HepG2 (cell line): ENCODE measurements around the gene NSL1.

Source experiments
- JUND ChIP-seq: sonication (generic); formaldehyde crosslinking; IDR thresholded peaks from 2 replicates; pipeline ENCODE4 v1.8.0; 2022; ENCODE audit warnings: mild to moderate bottlenecking, missing genetic modification reagents
- RNF2 ChIP-seq: fragments of 450-650 bp; conservative IDR thresholded peaks from 2 replicates; pipeline ENCODE4 v1.6.1; 2016; ENCODE audit warnings: low read depth
- TCF7L2 ChIP-seq: IDR thresholded peaks from 2 replicates; pipeline ENCODE4 v1.6.1; 2011; ENCODE audit warnings: mild to moderate bottlenecking, low read depth, low read length, moderate library complexity
- TF ChIP-seq, protein P1 (sequence below): sonication (generic); formaldehyde crosslinking; IDR thresholded peaks from 2 replicates; pipeline ENCODE4 v1.5.0; 2020; ENCODE audit warnings: mild to moderate bottlenecking, missing genetic modification reagents, moderate library complexity
- TF ChIP-seq, protein P2 (sequence below): sonication (generic); formaldehyde crosslinking; IDR thresholded peaks from 2 replicates; pipeline ENCODE4 v1.8.1; 2022; ENCODE audit warnings: mild to moderate bottlenecking, missing genetic modification reagents

DNA sequence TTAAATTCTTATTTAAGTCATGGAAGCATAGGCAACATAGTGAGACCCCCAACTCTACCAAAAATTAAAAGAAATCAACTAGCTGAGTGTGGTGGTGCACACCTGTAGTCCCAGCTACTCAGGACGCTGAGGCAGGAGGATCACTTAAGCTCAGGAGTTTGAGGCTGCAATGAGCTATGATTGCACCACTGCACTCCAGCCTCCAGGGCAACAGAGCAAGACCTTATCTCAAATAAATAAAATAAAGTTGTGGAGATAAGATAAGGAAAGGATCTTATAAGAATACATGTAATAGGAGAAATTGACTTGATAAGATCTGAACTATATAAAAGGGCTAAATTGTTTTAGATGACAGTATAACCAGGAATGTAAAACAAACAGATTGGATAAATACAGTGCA is 89.7 kb downstream of the NSL1 start:
- TF ChIP-seq, protein P1, sequence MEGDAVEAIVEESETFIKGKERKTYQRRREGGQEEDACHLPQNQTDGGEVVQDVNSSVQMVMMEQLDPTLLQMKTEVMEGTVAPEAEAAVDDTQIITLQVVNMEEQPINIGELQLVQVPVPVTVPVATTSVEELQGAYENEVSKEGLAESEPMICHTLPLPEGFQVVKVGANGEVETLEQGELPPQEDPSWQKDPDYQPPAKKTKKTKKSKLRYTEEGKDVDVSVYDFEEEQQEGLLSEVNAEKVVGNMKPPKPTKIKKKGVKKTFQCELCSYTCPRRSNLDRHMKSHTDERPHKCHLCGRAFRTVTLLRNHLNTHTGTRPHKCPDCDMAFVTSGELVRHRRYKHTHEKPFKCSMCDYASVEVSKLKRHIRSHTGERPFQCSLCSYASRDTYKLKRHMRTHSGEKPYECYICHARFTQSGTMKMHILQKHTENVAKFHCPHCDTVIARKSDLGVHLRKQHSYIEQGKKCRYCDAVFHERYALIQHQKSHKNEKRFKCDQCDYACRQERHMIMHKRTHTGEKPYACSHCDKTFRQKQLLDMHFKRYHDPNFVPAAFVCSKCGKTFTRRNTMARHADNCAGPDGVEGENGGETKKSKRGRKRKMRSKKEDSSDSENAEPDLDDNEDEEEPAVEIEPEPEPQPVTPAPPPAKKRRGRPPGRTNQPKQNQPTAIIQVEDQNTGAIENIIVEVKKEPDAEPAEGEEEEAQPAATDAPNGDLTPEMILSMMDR (CRISPR knock-in tag), result no peak
- TF ChIP-seq, protein P2, sequence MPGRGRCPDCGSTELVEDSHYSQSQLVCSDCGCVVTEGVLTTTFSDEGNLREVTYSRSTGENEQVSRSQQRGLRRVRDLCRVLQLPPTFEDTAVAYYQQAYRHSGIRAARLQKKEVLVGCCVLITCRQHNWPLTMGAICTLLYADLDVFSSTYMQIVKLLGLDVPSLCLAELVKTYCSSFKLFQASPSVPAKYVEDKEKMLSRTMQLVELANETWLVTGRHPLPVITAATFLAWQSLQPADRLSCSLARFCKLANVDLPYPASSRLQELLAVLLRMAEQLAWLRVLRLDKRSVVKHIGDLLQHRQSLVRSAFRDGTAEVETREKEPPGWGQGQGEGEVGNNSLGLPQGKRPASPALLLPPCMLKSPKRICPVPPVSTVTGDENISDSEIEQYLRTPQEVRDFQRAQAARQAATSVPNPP (CRISPR knock-in tag), result no peak
- TF ChIP-seq TCF7L2, result no peak
- TF ChIP-seq JUND (CRISPR knock-in tag), result no peak
- no peak for TF ChIP-seq RNF2
